GM15510 (cell line): ENCODE measurements around the gene PDK4.

Experiments
- POLR2A ChIP-seq: IDR thresholded peaks from 3 replicates; pipeline ENCODE4 v1.6.1; 2011; ENCODE audit warnings: borderline replicate concordance; ENCODE audit not compliant: insufficient read length; ENCODE audit errors: extremely low read depth

Gene PDK4

GRCh38 chr7:95584769-95585425 is 11.4 kb downstream of the PDK4 start:
- TF ChIP-seq POLR2A, result no peak

- TF ChIP-seq POLR2A, result no peak
Observed at GRCh38 chr7:95583834-95584621, 12.3 kb downstream of the PDK4 start.

- no peak for TF ChIP-seq POLR2A
Observed at GRCh38 chr7:95582578-95583293, 13.6 kb downstream of the PDK4 start.

GRCh38 chr7:95581467-95581866 is 14.8 kb downstream of the PDK4 start:
- TF ChIP-seq POLR2A, result no peak

- no peak for TF ChIP-seq POLR2A
Observed at GRCh38 chr7:95579318-95579717, 17.0 kb downstream of the PDK4 start.

DNA sequence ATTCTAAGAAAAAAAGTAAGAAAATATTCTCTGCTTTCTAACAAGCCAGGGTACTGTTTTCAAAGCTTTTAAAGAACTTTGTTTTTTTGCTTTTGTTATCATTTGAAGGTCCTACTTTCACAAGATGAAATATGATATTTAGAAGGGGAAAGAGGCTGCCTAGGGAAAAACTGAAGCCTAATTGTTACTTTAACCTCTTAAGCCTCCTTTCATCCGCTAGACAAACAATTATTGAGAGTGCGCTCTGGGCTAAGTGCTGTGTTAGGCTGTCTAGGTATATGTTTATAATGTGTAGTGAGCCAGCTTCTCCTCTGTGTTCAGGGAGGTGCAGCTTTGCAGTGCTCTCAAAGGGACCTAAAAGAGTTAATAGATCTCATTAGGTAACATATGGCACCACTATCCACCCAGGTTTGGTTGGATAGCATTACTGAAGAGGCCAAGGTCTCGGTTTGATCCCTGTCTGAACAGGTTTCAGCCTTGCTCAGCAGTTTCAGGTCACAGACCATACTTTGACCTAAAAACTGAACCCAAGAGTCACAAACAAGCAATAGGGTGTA is 17.9 kb downstream of the PDK4 start:
- no peak for TF ChIP-seq POLR2A

DNA sequence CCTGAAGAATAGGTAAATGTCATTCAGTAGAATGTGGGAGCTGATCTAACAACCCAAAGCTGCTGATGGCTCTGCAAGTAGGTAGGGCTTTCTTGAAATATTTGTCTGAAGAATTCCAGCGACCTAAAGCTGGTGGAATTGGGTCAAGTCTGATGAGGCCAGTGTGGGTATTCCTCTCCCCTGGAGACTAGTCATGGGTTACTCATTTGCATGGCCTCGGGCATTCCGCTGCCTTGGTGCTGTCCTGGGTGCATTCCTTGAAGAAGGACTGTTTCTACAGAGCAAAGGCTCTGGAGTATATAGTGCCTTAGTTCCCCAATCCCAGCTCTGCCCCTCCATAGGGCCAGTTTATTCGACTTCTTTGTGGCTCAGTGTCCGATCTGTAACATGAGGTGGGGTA is 19.2 kb downstream of the PDK4 start:
- TF ChIP-seq POLR2A, result no peak

DNA sequence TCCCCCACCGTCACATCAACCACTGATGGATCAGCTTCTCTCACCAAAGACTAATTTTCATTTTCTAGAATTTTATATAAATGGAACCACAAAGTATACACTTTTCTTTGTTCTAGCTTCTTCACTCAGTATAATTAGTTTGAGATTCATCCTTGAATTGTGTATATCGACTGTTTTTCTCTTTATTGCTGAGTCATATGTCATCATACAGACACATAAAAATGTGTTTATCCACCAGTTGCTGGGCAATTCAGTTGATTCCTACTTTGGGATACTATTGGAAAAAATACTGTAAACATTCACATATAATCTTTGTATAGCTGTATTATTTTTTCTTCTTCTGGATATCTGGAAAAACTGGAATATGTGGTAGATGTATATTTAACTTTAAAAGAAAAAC is 26.6 kb downstream of the PDK4 start:
- TF ChIP-seq POLR2A, result no peak

GRCh38 chr7:95560674-95561073 is 35.6 kb downstream of the PDK4 start:
- TF ChIP-seq POLR2A, result no peak

- no peak for TF ChIP-seq POLR2A
Observed at GRCh38 chr7:95558864-95559263, 37.5 kb downstream of the PDK4 start.

DNA sequence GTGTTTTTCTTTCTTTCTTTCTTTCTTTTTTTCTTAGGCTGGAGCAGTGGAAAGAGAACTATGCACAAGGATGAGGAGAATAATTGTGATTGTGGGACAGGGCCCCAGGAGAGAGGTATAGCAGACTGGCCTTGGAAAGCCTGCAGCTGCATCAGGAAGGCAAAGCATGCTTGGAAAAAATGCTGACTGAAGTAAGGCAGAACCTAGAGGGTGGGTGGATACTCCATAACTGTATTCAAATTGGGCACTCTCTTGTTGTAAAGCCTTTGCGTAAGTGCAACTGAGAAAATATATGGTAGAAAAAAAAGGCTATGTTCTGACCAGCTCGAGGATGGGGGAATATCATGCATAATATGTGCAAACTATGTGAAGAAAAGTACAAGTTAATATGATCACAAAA is 39.5 kb downstream of the PDK4 start:
- no peak for TF ChIP-seq POLR2A

DNA sequence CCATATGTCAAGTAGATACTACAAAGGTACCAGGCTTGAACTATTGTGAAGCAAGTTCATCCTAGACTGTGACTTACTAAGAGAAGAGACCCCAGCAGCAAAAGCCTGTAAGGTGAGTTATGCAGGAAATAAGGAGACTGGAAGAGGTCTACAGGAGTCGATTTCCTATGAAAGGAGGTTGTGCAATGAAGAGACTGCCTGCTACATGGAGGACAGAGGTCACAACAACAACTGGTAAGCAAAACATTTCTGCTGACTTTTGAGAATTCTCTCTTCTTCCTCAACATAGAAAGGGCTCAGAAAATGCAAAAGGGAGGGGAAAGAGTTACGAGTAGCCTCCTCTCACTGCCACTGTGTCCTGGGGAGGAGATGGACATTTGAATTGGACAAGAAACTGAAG is 42.4 kb downstream of the PDK4 start:
- TF ChIP-seq POLR2A, result no peak

GRCh38 chr7:95550546-95550945 is 45.8 kb downstream of the PDK4 start:
- no peak for TF ChIP-seq POLR2A

- TF ChIP-seq POLR2A, result no peak
Observed at GRCh38 chr7:95549818-95550529, 46.3 kb downstream of the PDK4 start.
